ENCODE data around the gene CXCL13. TPM values are rescaled to one million over a fixed set of nuclear protein-coding genes. Genes with fewer than 3 reads are reported as not detected.

The CXCL13 gene
- total RNA-seq, 2 donors from 2014 or later: not detected

DNA sequence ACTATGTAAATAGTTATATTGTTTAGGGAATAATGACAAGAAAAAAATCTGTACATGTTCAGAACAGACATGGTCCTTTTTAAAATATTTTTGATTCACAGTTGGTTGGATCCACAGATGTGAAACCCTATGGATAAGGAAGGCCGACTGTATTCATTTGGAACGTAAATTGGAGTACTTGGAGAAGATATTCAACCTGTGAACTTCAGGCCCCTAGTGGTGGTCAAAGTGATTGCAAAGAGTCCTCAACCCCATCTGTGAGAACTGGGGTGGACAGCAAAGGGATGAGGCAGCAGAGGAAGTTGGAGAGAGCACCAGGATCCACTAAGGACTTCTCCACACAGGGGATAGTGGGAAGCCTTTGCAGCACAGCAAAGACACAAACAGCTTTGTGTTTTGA is 6.2 kb upstream of the CXCL13 start:
- no peaks in the 10 kb centered on the region for H3K27me3 ChIP-seq
- H3K36me3 ChIP-seq: no peaks in the 10 kb centered on the region
- TF ChIP-seq, protein P1, sequence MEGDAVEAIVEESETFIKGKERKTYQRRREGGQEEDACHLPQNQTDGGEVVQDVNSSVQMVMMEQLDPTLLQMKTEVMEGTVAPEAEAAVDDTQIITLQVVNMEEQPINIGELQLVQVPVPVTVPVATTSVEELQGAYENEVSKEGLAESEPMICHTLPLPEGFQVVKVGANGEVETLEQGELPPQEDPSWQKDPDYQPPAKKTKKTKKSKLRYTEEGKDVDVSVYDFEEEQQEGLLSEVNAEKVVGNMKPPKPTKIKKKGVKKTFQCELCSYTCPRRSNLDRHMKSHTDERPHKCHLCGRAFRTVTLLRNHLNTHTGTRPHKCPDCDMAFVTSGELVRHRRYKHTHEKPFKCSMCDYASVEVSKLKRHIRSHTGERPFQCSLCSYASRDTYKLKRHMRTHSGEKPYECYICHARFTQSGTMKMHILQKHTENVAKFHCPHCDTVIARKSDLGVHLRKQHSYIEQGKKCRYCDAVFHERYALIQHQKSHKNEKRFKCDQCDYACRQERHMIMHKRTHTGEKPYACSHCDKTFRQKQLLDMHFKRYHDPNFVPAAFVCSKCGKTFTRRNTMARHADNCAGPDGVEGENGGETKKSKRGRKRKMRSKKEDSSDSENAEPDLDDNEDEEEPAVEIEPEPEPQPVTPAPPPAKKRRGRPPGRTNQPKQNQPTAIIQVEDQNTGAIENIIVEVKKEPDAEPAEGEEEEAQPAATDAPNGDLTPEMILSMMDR (IDR thresholded peaks at IDR 0.05): peak in 1 of 2 donors; percentile 58
- H3K27ac ChIP-seq: no peak overlapping the region
- no peak overlapping the region for H3K4me3 ChIP-seq
- no peaks in the 10 kb centered on the region for H3K4me1 ChIP-seq
- DNase-seq (ENCODE audit: low spot score): no peak
- no peaks in the 10 kb centered on the region for H3K9me3 ChIP-seq

DNA sequence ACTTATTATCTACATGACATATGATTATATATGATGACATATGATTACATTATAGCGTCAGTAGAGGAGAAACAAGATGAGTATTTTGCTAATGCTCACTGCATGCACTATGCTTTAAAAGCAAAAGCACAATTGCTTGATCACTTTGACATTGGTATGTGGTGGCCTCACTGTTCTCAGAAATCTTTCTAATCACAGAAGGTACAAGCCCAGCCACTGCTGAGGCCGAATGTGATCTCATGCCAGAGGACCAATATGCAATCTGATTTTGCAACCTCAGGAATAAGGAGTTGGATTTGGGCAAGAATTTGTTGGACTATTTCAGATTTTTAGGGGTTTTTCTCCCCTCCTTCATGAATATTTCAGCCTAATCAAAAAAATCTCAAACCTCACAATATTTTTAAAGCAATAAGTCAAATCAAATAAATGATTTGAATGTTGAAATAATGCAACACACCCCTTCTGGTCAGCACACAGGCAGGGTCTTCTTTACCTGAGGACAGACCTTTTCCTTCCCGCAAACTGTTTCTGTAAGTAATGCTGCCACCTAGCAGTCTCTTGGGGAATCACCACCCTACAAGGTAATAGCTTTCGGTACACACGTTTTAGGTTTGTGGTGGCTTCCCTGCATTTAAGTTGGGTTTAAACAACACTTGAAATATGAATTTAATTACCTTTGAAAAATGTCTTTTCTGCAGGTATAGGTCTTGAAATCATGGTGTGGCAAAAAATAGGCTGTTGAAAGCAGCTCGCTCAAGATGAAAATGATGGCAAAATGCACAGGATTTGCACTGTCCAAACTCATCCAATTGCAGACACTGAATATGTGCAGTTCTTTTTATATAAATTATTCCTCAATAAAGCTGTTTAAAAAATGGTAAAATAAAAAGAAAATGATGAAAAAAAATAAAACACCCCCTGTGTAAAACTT is 4.8 kb upstream of the CXCL13 start:
- Histone ChIP-seq H3K4me3 (no peak overlapping the region), H3K9me3 (no peaks in the 10 kb centered on the region), H3K4me1 (no peaks in the 10 kb centered on the region), H3K27me3 (no peaks in the 10 kb centered on the region), H3K36me3 (no peaks in the 10 kb centered on the region), H3K27ac (no peak overlapping the region)
- TF ChIP-seq, protein P1 (IDR thresholded peaks at IDR 0.05): peak; percentile 52 to 84
- no peak for DNase-seq (ENCODE audit: low spot score)

DNA sequence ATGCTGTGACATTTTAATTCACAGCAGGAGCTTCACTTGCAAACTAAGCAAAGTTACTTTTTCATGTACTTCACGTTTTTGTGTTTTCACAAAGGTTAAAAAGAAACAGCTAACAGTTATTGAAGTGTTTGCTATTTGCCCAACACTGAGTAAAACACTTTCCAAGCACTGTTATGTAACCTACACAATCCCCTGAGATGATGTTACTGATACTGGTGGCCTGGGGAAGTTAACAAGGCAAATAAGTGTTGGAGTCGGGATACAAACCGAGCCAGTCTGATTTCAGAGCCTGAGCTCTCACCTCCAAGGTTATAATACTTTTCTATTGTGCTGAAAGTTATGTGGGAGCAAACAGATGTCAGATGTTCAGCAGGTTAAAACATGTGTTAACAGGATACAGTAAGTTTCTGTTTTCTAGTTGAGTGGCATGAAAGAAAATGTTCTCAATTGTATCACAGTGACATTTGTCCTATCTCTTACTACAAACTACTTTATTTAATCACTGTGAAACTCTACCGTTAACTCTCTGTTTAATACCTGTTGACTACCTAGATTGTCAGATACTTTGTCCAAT is 3.9 kb upstream of the CXCL13 start:
- DNase-seq (ENCODE audit: low spot score): no peak
- H3K4me1 ChIP-seq: no peaks in the 10 kb centered on the region
- H3K27ac ChIP-seq: no peak overlapping the region
- TF ChIP-seq, protein P1 (IDR thresholded peaks at IDR 0.05): no peak
- H3K4me3 ChIP-seq: no peak overlapping the region
- no peaks in the 10 kb centered on the region for H3K9me3 ChIP-seq
- no peaks in the 10 kb centered on the region for H3K36me3 ChIP-seq
- no peaks in the 10 kb centered on the region for H3K27me3 ChIP-seq

DNA sequence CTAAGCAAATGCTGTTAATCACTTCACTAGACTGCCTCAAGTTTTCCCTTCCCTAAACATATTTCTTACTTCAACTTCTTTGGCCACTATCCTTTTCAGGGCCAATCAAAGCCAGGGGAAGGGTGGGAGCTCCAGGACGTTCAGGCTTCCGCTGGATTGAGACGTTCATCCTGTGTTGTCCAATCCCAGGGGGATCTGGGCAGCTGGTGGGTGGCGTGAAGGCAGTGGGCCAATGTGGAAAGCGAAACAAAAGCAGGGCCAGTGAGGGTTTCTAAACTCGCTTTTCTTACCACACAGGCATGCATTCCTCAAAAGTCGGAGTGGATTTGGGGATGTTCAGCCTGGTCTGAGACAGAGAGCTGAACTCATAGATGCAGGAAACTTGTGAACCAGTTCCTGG is 7.6 kb downstream of the CXCL13 start:
- Histone ChIP-seq H3K9me3 (no peaks in the 10 kb centered on the region), H3K27me3 (no peaks in the 10 kb centered on the region), H3K4me3 (peak overlapping the region in 1 of 2 donors; percentile 12), H3K27ac (no peak overlapping the region), H3K4me1 (no peaks in the 10 kb centered on the region), H3K36me3 (no peaks in the 10 kb centered on the region)
- DNase-seq (ENCODE audit: low spot score): no peak
- TF ChIP-seq, protein P1 (IDR thresholded peaks at IDR 0.05): no peak

DNA sequence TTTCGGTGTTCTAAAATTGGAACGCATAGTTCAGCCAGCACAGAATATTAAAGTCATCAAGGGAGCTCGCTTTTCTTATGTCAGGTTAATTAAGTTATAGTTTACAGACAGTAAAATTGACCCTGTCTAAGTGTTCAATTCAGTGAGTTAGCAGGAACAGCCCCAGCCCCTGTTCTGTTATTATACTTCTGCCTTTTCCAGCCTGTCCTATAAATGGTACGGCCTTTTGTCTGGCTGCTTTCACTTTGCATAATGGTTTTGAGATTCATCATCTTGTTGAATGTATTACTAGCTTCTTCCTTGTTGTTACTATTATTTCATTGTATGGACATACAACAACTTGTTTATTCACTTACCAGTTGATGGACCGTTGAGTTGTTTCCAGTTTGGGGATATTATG is 9.5 kb downstream of the CXCL13 start:
- DNase-seq (ENCODE audit: low spot score): no peak
- TF ChIP-seq, protein P1 (IDR thresholded peaks at IDR 0.05): no peak
- H3K4me3 ChIP-seq: no peak overlapping the region
- H3K9me3 ChIP-seq: no peaks in the 10 kb centered on the region
- H3K27me3 ChIP-seq: no peaks in the 10 kb centered on the region
- H3K36me3 ChIP-seq: no peaks in the 10 kb centered on the region
- no peaks in the 10 kb centered on the region for H3K4me1 ChIP-seq
- H3K27ac ChIP-seq: no peak overlapping the region
